ENCODE results near the gene SH3BP4. TPM values are rescaled to one million over a fixed set of nuclear protein-coding genes. Genes with fewer than 3 reads are reported as not detected.

SH3BP4 gene
- total and polyA plus RNA-seq, 2 of the 8 experiments (the other 6 are each of a cell fraction or from before 2014, with no cell fraction given) = 28.3 to 35.4 TPM

DNA sequence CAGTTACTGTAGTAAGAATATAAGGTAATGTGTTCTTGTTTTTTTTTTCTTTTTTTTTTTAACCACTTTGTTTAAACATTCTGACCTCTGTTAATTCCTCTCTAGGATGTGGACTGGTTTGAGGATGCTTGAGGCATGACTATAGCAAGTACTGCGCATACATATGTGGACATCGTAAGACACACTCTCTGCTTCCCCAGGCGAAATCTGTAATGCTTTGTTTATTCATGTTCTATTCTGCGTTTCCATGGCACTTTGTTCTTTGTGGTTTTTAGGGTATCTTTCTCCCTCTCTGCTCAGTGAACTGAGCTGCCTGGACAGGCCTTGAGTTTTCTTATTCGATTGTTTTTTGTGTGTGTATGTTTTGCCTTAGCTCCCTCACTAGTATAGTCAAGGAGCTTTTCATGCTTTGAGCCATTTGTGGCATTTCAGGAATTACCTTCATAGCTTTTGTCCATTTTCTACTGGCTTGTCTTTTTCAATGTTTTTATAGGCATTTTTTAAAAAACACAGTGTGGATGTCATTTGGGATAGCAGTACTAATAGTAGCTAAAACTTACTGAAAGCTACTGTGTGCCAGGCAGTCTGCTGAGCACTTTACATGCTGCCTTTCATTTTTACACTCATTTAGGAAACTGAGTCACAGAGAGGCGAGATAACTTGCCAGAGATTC, 1.9 kb upstream of the SH3BP4 start:
- Histone ChIP-seq H2BK20ac (ENCODE audit: low read length) (no peak overlapping the region), H2AK5ac (ENCODE audit: low read depth, low read length) (no peak overlapping the region), H3K14ac (ENCODE audit: insufficient read length) (no peak overlapping the region), H3K4me3 (ENCODE audit: extremely low read depth in 1 of 4, insufficient read depth in 2 of 4, low read depth in 3 of 4, low read length in 4 of 4) (no peak overlapping the region), H2BK120ac (replicated peaks; ENCODE audit: low read depth, low read length) (no peak overlapping the region), H2AFZ (ENCODE audit: low read length) (no peak overlapping the region), H3K9ac (replicated peaks in 1 of 4; ENCODE audit: extremely low read depth in 1 of 4, low read depth in 3 of 4, low read length in 3 of 4) (no peak overlapping the region), H3K79me2 (ENCODE audit: control insufficient read depth in 1 of 2, insufficient read depth in 2 of 2, low read length in 2 of 2) (peaks cover 9 to 19% of the 10 kb centered on the region in 2 experiments), H3K27me3 (replicated peaks in 1 of 4; ENCODE audit: control insufficient read depth in 3 of 4, extremely low read depth in 1 of 4, insufficient read depth in 3 of 4, low read length in 3 of 4) (peaks cover 2 to 15% (median 11%) of the 10 kb centered on the region in 4 experiments), H4K20me1 (replicated peaks in 1 of 2; ENCODE audit: control insufficient read depth in 1 of 2, insufficient read depth in 2 of 2, low read length in 2 of 2) (no peaks in the 10 kb centered on the region), H3K4me2 (ENCODE audit: insufficient read depth in 1 of 2, low read depth in 2 of 2, low read length in 2 of 2) (peak overlapping the region in 1 of 2 experiments; percentile 88; a peak in 1 of 4 replicates), H3K18ac (ENCODE audit: extremely low read depth, low read length) (no peak overlapping the region), H3K56ac (replicated peaks; ENCODE audit: insufficient read length, low read depth, low read length) (no peak overlapping the region), H3K23me2 (ENCODE audit: low read depth, low read length) (peaks cover 18% of the 10 kb centered on the region), H4K8ac (ENCODE audit: extremely low read depth, insufficient read depth, low read length) (no peak overlapping the region), H3K9me3 (ENCODE audit: insufficient read depth in 2 of 2, low read depth in 1 of 2, low read length in 1 of 2) (no peaks in the 10 kb centered on the region), H3K79me1 (ENCODE audit: low read depth, low read length) (peaks cover 2% of the 10 kb centered on the region; the same call in 1 of the 2 replicates), H2BK5ac (ENCODE audit: low read depth, low read length) (no peak overlapping the region), H3K23ac (ENCODE audit: insufficient read length) (no peak overlapping the region), H3K27ac (ENCODE audit: low read depth, low read length) (no peak overlapping the region), H4K5ac (ENCODE audit: insufficient read length, low read depth, low read length) (no peak overlapping the region), H3K4ac (replicated peaks; ENCODE audit: insufficient read length, low read depth, low read length) (no peak overlapping the region), H3K4me1 (replicated peaks in 1 of 4; ENCODE audit: control insufficient read depth in 3 of 4, insufficient read depth in 4 of 4, low read length in 3 of 4) (peaks cover 10 to 14% (median 11%) of the 10 kb centered on the region in 4 experiments), H2BK15ac (ENCODE audit: low read length) (peak overlapping the region; percentile 76; the same call in 1 of the 2 replicates), H2BK12ac (ENCODE audit: low read depth, low read length) (no peak overlapping the region), H3K36me3 (ENCODE audit: control insufficient read depth in 2 of 4, insufficient read depth in 4 of 4, low read length in 3 of 4) (no peaks in the 10 kb centered on the region), H4K91ac (replicated peaks; ENCODE audit: insufficient read length, low read length) (no peak overlapping the region)
- no peak for DNase-seq (ENCODE audit: low read depth in 1 of 2, low spot score in 2 of 2)
- ChIA-PET POLR2A (ENCODE audit: partially characterized antibody) (no interaction called here), CTCF (ENCODE audit: partially characterized antibody) (interaction anchor here (0.6 to 1.8 kb wide), 8 partner anchors 10 to 399 kb away, joined by 3 to 8 read pairs (median 4); no protein-coding TSS in a partner anchor)
- no peak for FAIRE-seq
- 87% methylated on average over 6 of the region's 6 CpGs; no CpG with 5 or more reads in 1 of the 2 experiments for WGBS, 2 experiments (ENCODE audit: extremely low coverage in 1 of 2, insufficient coverage in 1 of 2, insufficient read length in 1 of 2, insufficient replicate concordance in 2 of 2, low coverage in 1 of 2, low lambda C conversion rate in 2 of 2, missing lambda C conversion rate in 1 of 2)
- TF ChIP-seq CHD1 (IDR thresholded peaks at IDR 0.05; ENCODE audit: low read depth, low read length) (no peak), POLR2A (IDR thresholded peaks at IDR 0.05; ENCODE audit: control extremely low read depth in 1 of 2, low read depth in 2 of 2, low read length in 2 of 2) (no peak), BACH1 (IDR thresholded peaks at IDR 0.05; ENCODE audit: low read length) (no peak)
